ENCODE measurements around the gene NME2.

Gene NME2

GRCh38 chr17:51166987-51167931 lies 1.0 kb downstream of the NME2 start:
- no peak for TF ChIP-seq GATA2 (IDR thresholded peaks at IDR 0.05; ENCODE audit: low read depth, low read length)
- no peak for TF ChIP-seq GATA3 (IDR thresholded peaks at IDR 0.05; ENCODE audit: low read depth, low read length)

GRCh38 chr17:51169340-51169739 lies 3.1 kb downstream of the NME2 start:
- no peak for TF ChIP-seq GATA2 (IDR thresholded peaks at IDR 0.05; ENCODE audit: low read depth, low read length)
- no peak for TF ChIP-seq GATA3 (IDR thresholded peaks at IDR 0.05; ENCODE audit: low read depth, low read length)

GRCh38 chr17:51170736-51171135 lies 4.5 kb downstream of the NME2 start:
- TF ChIP-seq GATA2 (IDR thresholded peaks at IDR 0.05; ENCODE audit: low read depth, low read length) (no peak), GATA3 (IDR thresholded peaks at IDR 0.05; ENCODE audit: low read depth, low read length) (no peak)

GRCh38 chr17:51180486-51180885 lies 14.3 kb downstream of the NME2 start:
- TF ChIP-seq GATA3 (IDR thresholded peaks at IDR 0.05; ENCODE audit: low read depth, low read length), result no peak
- no peak for TF ChIP-seq GATA2 (IDR thresholded peaks at IDR 0.05; ENCODE audit: low read depth, low read length)

GRCh38 chr17:51184124-51184523 lies 17.9 kb downstream of the NME2 start:
- TF ChIP-seq GATA2 (IDR thresholded peaks at IDR 0.05; ENCODE audit: low read depth, low read length), result peak; percentile 90
- TF ChIP-seq GATA3 (IDR thresholded peaks at IDR 0.05; ENCODE audit: low read depth, low read length), result peak; percentile 98

- TF ChIP-seq GATA3 (IDR thresholded peaks at IDR 0.05; ENCODE audit: low read depth, low read length) (no peak), GATA2 (IDR thresholded peaks at IDR 0.05; ENCODE audit: low read depth, low read length) (no peak)
Observed at GRCh38 chr17:51185763-51186332, 19.6 kb downstream of the NME2 start.

- no peak for TF ChIP-seq GATA2 (IDR thresholded peaks at IDR 0.05; ENCODE audit: low read depth, low read length)
Observed at GRCh38 chr17:51188271-51188833, 22.1 kb downstream of the NME2 start.

GRCh38 chr17:51189162-51189561 lies 23.0 kb downstream of the NME2 start:
- no peak for TF ChIP-seq GATA2 (IDR thresholded peaks at IDR 0.05; ENCODE audit: low read depth, low read length)
- TF ChIP-seq GATA3 (IDR thresholded peaks at IDR 0.05; ENCODE audit: low read depth, low read length), result no peak

- TF ChIP-seq GATA3 (IDR thresholded peaks at IDR 0.05; ENCODE audit: low read depth, low read length) (no peak), GATA2 (IDR thresholded peaks at IDR 0.05; ENCODE audit: low read depth, low read length) (no peak)
Observed at GRCh38 chr17:51189628-51190027, 23.4 kb downstream of the NME2 start.

- TF ChIP-seq GATA2 (IDR thresholded peaks at IDR 0.05; ENCODE audit: low read depth, low read length) (no peak), GATA3 (IDR thresholded peaks at IDR 0.05; ENCODE audit: low read depth, low read length) (no peak)
Observed at GRCh38 chr17:51191895-51192294, 25.7 kb downstream of the NME2 start.

- TF ChIP-seq GATA2 (IDR thresholded peaks at IDR 0.05; ENCODE audit: low read depth, low read length) (no peak), GATA3 (IDR thresholded peaks at IDR 0.05; ENCODE audit: low read depth, low read length) (no peak)
Observed at GRCh38 chr17:51197754-51198153, 31.5 kb downstream of the NME2 start.

GRCh38 chr17:51200295-51200694 lies 34.1 kb downstream of the NME2 start:
- TF ChIP-seq GATA3 (IDR thresholded peaks at IDR 0.05; ENCODE audit: low read depth, low read length), result no peak
- TF ChIP-seq GATA2 (IDR thresholded peaks at IDR 0.05; ENCODE audit: low read depth, low read length), result no peak

GRCh38 chr17:51200846-51201245 lies 34.6 kb downstream of the NME2 start:
- TF ChIP-seq GATA2 (IDR thresholded peaks at IDR 0.05; ENCODE audit: low read depth, low read length), result no peak

- TF ChIP-seq GATA3 (IDR thresholded peaks at IDR 0.05; ENCODE audit: low read depth, low read length) (peak; percentile 53; the same call in 1 of the 2 replicates), GATA2 (IDR thresholded peaks at IDR 0.05; ENCODE audit: low read depth, low read length) (peak; percentile 61; the same call in 1 of the 2 replicates)
Observed at GRCh38 chr17:51203838-51204237, 37.6 kb downstream of the NME2 start.

- TF ChIP-seq GATA2 (IDR thresholded peaks at IDR 0.05; ENCODE audit: low read depth, low read length), result no peak
- TF ChIP-seq GATA3 (IDR thresholded peaks at IDR 0.05; ENCODE audit: low read depth, low read length), result no peak
Observed at GRCh38 chr17:51214920-51215319, 48.7 kb downstream of the NME2 start.

Data from SH-SY5Y (cell line).